ENCODE measurements around the gene GLTP. TPM values are rescaled to one million over a fixed set of nuclear protein-coding genes. Genes with fewer than 3 reads are reported as not detected.
"Not testable (repeated sequence)": the region's sequence is repeated elsewhere in the genome, so short reads cannot be mapped to it uniquely, and the experiment has no call there.

Gene GLTP
- total RNA-seq, 3 donors from 2014 or later (not counting 1 experiment from before 2014, with no cell fraction given) = 48.6 to 52.8 (median 49.2) TPM

DNA sequence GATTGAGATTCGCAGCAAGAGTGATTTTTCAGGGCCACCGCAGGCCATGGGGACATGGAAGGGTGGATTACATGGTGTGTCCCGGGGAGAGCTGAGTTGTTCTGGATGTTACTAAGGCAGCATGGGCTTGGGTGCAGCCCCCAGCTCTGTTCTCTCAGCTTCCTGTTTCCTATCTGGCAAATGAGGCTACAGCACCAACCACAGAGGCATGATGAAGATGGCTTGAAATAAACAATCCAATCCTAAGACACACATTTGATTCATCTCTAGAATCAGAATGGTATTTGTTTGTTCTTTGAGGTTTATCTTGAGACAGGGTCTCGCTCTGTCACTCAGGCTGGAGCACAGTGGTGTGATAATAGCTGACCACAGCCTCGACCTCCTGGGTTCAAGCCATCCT is 21.6 kb downstream of the GLTP start:
- Histone ChIP-seq H3K27me3 (ENCODE audit: control insufficient read depth, insufficient read depth, low read length) (no peaks in the 10 kb centered on the region), H3K27ac (ENCODE audit: low read length) (no peak overlapping the region), H3K4me1 (ENCODE audit: control insufficient read depth, insufficient read depth, low read length) (peaks cover 8% of the 10 kb centered on the region), H3K4me3 (ENCODE audit: low read length) (no peak overlapping the region), H3K9me3 (ENCODE audit: control insufficient read depth, insufficient read depth, low read length) (no peaks in the 10 kb centered on the region), H3K36me3 (ENCODE audit: control insufficient read depth, insufficient read depth, low read length) (peaks cover 43% of the 10 kb centered on the region)
- Mint-ChIP-seq H3K36me3 (no peaks in the 10 kb centered on the region), H3K4me1 (peaks cover 15 to 21% of the 10 kb centered on the region in 2 donors), H3K27ac (peak overlapping the region; percentile 46 to 69), H3K27me3 (ENCODE audit: low read depth in 2 of 2) (no peaks in the 10 kb centered on the region), H3K9me3 (no peaks in the 10 kb centered on the region), H3K4me3 (no peak overlapping the region)
- DNase-seq (no peak), ATAC-seq (no peak)
- intact Hi-C loops (cut with micrococcal nuclease) = no loop called here
- 69% methylated on average over 5 of the region's 5 CpGs for WGBS (ENCODE audit: insufficient coverage)
- no peak for TF ChIP-seq CTCF (IDR thresholded peaks at IDR 0.05)

- peaks cover 8% of the 10 kb centered on the region for H3K4me1 ChIP-seq (ENCODE audit: control insufficient read depth, insufficient read depth, low read length)
- WGBS (ENCODE audit: insufficient coverage) = over 99% methylated on average over 6 of the region's 6 CpGs
- no peaks in the 10 kb centered on the region for H3K36me3 Mint-ChIP-seq
- H3K36me3 ChIP-seq (ENCODE audit: control insufficient read depth, insufficient read depth, low read length) = peaks cover 44% of the 10 kb centered on the region
- H3K27me3 Mint-ChIP-seq (ENCODE audit: low read depth in 2 of 2) = no peaks in the 10 kb centered on the region
- no peaks in the 10 kb centered on the region for H3K27me3 ChIP-seq (ENCODE audit: control insufficient read depth, insufficient read depth, low read length)
- TF ChIP-seq CTCF (IDR thresholded peaks at IDR 0.05) = no peak
- peak overlapping the region; percentile 46 to 69 for H3K27ac Mint-ChIP-seq
- peaks cover 8 to 19% of the 10 kb centered on the region in 2 donors for H3K4me1 Mint-ChIP-seq
- intact Hi-C loops (cut with micrococcal nuclease) = no loop called here
- no peaks in the 10 kb centered on the region for H3K9me3 ChIP-seq (ENCODE audit: control insufficient read depth, insufficient read depth, low read length)
- ATAC-seq = no peak
- H3K9me3 Mint-ChIP-seq = no peaks in the 10 kb centered on the region
- DNase-seq = no peak
- H3K4me3 ChIP-seq (ENCODE audit: low read length) = no peak overlapping the region
- no peak overlapping the region for H3K4me3 Mint-ChIP-seq
- no peak overlapping the region for H3K27ac ChIP-seq (ENCODE audit: low read length)
Observed at GRCh38 chr12:109857715-109858114, 22.6 kb downstream of the GLTP start.

DNA sequence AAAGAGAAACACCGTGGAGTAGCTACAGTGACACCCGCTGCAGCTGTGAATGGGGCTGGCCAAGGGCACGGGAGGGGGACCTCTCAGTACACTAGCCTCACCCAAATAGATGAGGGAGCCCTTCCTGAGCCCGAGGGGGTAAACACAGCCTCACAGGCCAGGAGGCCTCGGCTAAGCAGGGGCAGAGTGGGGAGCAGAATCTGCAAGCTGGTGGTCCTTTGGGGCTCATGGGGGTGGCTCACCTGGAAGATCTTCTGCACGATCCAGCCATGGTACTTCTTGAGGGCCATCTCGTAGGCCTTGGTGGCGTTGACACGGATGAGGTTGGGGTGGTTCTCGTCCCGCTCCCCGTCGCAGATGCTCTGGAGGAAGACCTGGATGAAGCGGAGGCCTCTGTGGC is 25.0 kb downstream of the GLTP start:
- no peak for DNase-seq
- Mint-ChIP-seq H3K27ac (no peak overlapping the region), H3K36me3 (no peaks in the 10 kb centered on the region), H3K27me3 (ENCODE audit: low read depth in 2 of 2) (no peaks in the 10 kb centered on the region), H3K4me3 (no peak overlapping the region), H3K4me1 (peaks cover 8 to 19% of the 10 kb centered on the region in 2 donors), H3K9me3 (no peaks in the 10 kb centered on the region)
- Histone ChIP-seq H3K27ac (ENCODE audit: low read length) (no peak overlapping the region), H3K9me3 (ENCODE audit: control insufficient read depth, insufficient read depth, low read length) (no peaks in the 10 kb centered on the region), H3K4me1 (ENCODE audit: control insufficient read depth, insufficient read depth, low read length) (peaks cover 9% of the 10 kb centered on the region), H3K27me3 (ENCODE audit: control insufficient read depth, insufficient read depth, low read length) (no peaks in the 10 kb centered on the region), H3K4me3 (ENCODE audit: low read length) (no peak overlapping the region), H3K36me3 (ENCODE audit: control insufficient read depth, insufficient read depth, low read length) (peaks cover 47% of the 10 kb centered on the region)
- no peak for TF ChIP-seq CTCF (IDR thresholded peaks at IDR 0.05)
- intact Hi-C loops (cut with micrococcal nuclease) = no loop called here
- WGBS (ENCODE audit: insufficient coverage) = 99% methylated on average over 14 of the region's 14 CpGs
- ATAC-seq = no peak

- H3K4me1 ChIP-seq (ENCODE audit: control insufficient read depth, insufficient read depth, low read length) = peaks cover 14% of the 10 kb centered on the region
- WGBS (ENCODE audit: insufficient coverage) = 94% methylated on average over 5 of the region's 6 CpGs
Observed at GRCh38 chr12:109850518-109850917, 29.8 kb downstream of the GLTP start.

More at GRCh38 chr12:109850518-109850917, 29.8 kb downstream of the GLTP start:
- DNase-seq; H3K36me3 Mint-ChIP-seq; H3K27me3 ChIP-seq (ENCODE audit: control insufficient read depth, insufficient read depth, low read length); H3K9me3 Mint-ChIP-seq; H3K4me3 ChIP-seq (ENCODE audit: low read length); H3K27me3 Mint-ChIP-seq (ENCODE audit: low read depth in 2 of 2); H3K4me1 Mint-ChIP-seq; H3K9me3 ChIP-seq (ENCODE audit: control insufficient read depth, insufficient read depth, low read length); H3K27ac ChIP-seq (ENCODE audit: low read length); intact Hi-C loops (cut with micrococcal nuclease); ATAC-seq; H3K4me3 Mint-ChIP-seq; H3K27ac Mint-ChIP-seq: not testable (repeated sequence)
- peaks cover 21% of the 10 kb centered on the region for H3K36me3 ChIP-seq (ENCODE audit: control insufficient read depth, insufficient read depth, low read length)

Data from natural killer cell (primary cell).